Cortex of kidney (tissue), 1 donor: ENCODE data around the gene COL4A1.
"Not testable (repeated sequence)": the region's sequence is repeated elsewhere in the genome, so short reads cannot be mapped to it uniquely, and the experiment has no call there.

Source experiments
- DNase-seq: peaks from one replicate; lab custom pipeline; 2025; lab: John Stamatoyannopoulos, UW

Gene COL4A1

GRCh38 chr13:110323172-110323891 lies 16.4 kb upstream of the COL4A1 start:
- DNase-seq = no peak

GRCh38 chr13:110322828-110323171 lies 15.8 kb upstream of the COL4A1 start:
- no peak for DNase-seq

- DNase-seq = no peak
These were observed 15.3 kb upstream of the COL4A1 start for GRCh38 chr13:110322126-110322827.

- not testable (repeated sequence) for DNase-seq
These were observed 14.6 kb upstream of the COL4A1 start for GRCh38 chr13:110321573-110321972.

- no peak for DNase-seq
These were observed 13.7 kb upstream of the COL4A1 start for GRCh38 chr13:110320645-110321044.

GRCh38 chr13:110319774-110320509 lies 13.0 kb upstream of the COL4A1 start:
- no peak for DNase-seq

- DNase-seq = no peak
These were observed 12.4 kb upstream of the COL4A1 start for GRCh38 chr13:110319397-110319773.

GRCh38 chr13:110318920-110319319 lies 12.0 kb upstream of the COL4A1 start:
- DNase-seq = no peak

GRCh38 chr13:110317496-110318195 lies 10.7 kb upstream of the COL4A1 start:
- DNase-seq = no peak

- no peak for DNase-seq
These were observed 10.1 kb upstream of the COL4A1 start for GRCh38 chr13:110317093-110317492.

GRCh38 chr13:110316196-110316595 lies 9.2 kb upstream of the COL4A1 start:
- no peak for DNase-seq

GRCh38 chr13:110314516-110315245 lies 7.7 kb upstream of the COL4A1 start:
- DNase-seq = no peak

GRCh38 chr13:110313733-110314132 lies 6.8 kb upstream of the COL4A1 start:
- DNase-seq = not testable (repeated sequence)

- not testable (repeated sequence) for DNase-seq
These were observed 6.3 kb upstream of the COL4A1 start for GRCh38 chr13:110313261-110313660.

GRCh38 chr13:110312339-110313031 lies 5.5 kb upstream of the COL4A1 start:
- no peak for DNase-seq

- DNase-seq = no peak
These were observed 4.7 kb upstream of the COL4A1 start for GRCh38 chr13:110311443-110312338.

- DNase-seq = no peak
These were observed 3.8 kb upstream of the COL4A1 start for GRCh38 chr13:110310541-110311442.

- no peak for DNase-seq
These were observed 2.9 kb upstream of the COL4A1 start for GRCh38 chr13:110309661-110310524.
